HepG2 (cell line): ENCODE data around the gene LRRC8D. TPM values are rescaled to one million over a fixed set of nuclear protein-coding genes. Genes with fewer than 3 reads are reported as not detected.

Experiments used
- AKAP8 ChIP-seq: sonication (generic); formaldehyde crosslinking; IDR thresholded peaks from 2 replicates; pipeline ENCODE4 v1.5.1; 2020; ENCODE audit warnings: mild to moderate bottlenecking, missing genetic modification reagents
- HOXA3 ChIP-seq: sonication (generic); formaldehyde crosslinking; IDR thresholded peaks from 2 replicates; pipeline ENCODE4 v1.5.0; 2020; ENCODE audit warnings: missing genetic modification reagents
- JUN ChIP-seq: sonication (generic); formaldehyde crosslinking; IDR thresholded peaks from 2 replicates; pipeline ENCODE4 v1.4.0; 2020; ENCODE audit warnings: mild to moderate bottlenecking, missing genetic modification reagents
- NCOA2 ChIP-seq: sonication (generic); formaldehyde crosslinking; IDR thresholded peaks from 2 replicates; pipeline ENCODE4 v1.8.0; 2022; ENCODE audit warnings: inconsistent platforms
- NCOR1 ChIP-seq: fragments of 200-600 bp; sonication (generic); IDR thresholded peaks from 2 replicates; pipeline ENCODE4 v1.7.0; 2017; ENCODE audit warnings: antibody characterized with exemption, low read length, borderline replicate concordance
- PHF20 ChIP-seq: sonication (generic); formaldehyde crosslinking; IDR thresholded peaks from 2 replicates; pipeline ENCODE4 v1.5.0; 2020; ENCODE audit warnings: mild to moderate bottlenecking, missing genetic modification reagents
- POGZ ChIP-seq: sonication (generic); formaldehyde crosslinking; IDR thresholded peaks from 2 replicates; pipeline ENCODE4 v1.4.0; 2020; ENCODE audit warnings: mild to moderate bottlenecking, missing genetic modification reagents
- REXO4 ChIP-seq: sonication (generic); formaldehyde crosslinking; IDR thresholded peaks from 2 replicates; pipeline ENCODE4 v1.8.0; 2022; ENCODE audit warnings: missing genetic modification reagents, mild to moderate bottlenecking, borderline replicate concordance
- SCMH1 ChIP-seq: sonication (generic); formaldehyde crosslinking; IDR thresholded peaks from 2 replicates; pipeline ENCODE4 v1.9.0; 2021; ENCODE audit warnings: missing genetic modification reagents, mild to moderate bottlenecking, borderline replicate concordance
- SIX1 ChIP-seq: sonication (generic); formaldehyde crosslinking; IDR thresholded peaks from 2 replicates; pipeline ENCODE4 v1.4.0; 2020; ENCODE audit warnings: missing genetic modification reagents, borderline replicate concordance
- SOX5 ChIP-seq: IDR thresholded peaks from 2 replicates; pipeline ENCODE4 v1.6.1; 2016; ENCODE audit warnings: borderline replicate concordance
- SOX6 ChIP-seq, 2 experiments: fragments of 450-650 bp in 1 of 2; sonication (generic) in 1 of 2; formaldehyde crosslinking in 1 of 2; IDR thresholded peaks; 2 replicates each; pipeline versions ENCODE4 v1.4.0 to v1.6.1; 2017 to 2020; ENCODE audit warnings: antibody characterized with exemption in 1 of 2, mild to moderate bottlenecking in 1 of 2, missing genetic modification reagents in 1 of 2
- ZNF121 ChIP-seq: sonication (generic); formaldehyde crosslinking; IDR thresholded peaks from 2 replicates; pipeline ENCODE4 v1.5.0; 2020; ENCODE audit warnings: mild to moderate bottlenecking, missing genetic modification reagents
- ZNF879 ChIP-seq: sonication (generic); formaldehyde crosslinking; IDR thresholded peaks from 2 replicates; pipeline ENCODE4 v1.8.1; 2023; ENCODE audit warnings: missing genetic modification reagents
- polyA plus RNA-seq, 8 experiments: library from polyadenylated mRNA; depleted of rRNA in 3 of 8; stranded (reverse) in 7 of 8; unstranded in 1 of 8; fragments of >200 nt; fragmentation: Illumina TruSeq in 4 of 8; extraction: Trizol in 4 of 8; gene quantifications; 2 replicates each; pipeline versions ENCODE4 v1.2.1 to v1.2.3, GENCODE V29; 2011 to 2016; ENCODE audit warnings: low read depth in 4 of 8, missing spikeins in 1 of 8, mixed read lengths in 1 of 8; ENCODE audit not compliant: insufficient read depth in 1 of 8
- total RNA-seq, 5 experiments: library from RNA; depleted of rRNA; stranded (reverse); fragments of >200 nt; fragmentation: Illumina TruSeq; extraction: Trizol; gene quantifications; 2 replicates each; pipeline ENCODE4 v1.2.3, GENCODE V29; 2016; ENCODE audit warnings: low read depth in 1 of 5
- TF ChIP-seq, protein P1 (sequence below): sonication (generic); formaldehyde crosslinking; IDR thresholded peaks from 2 replicates; pipeline ENCODE4 v1.4.0; 2020; ENCODE audit warnings: low read depth, missing genetic modification reagents
- TF ChIP-seq, protein P2 (sequence below): sonication (generic); formaldehyde crosslinking; IDR thresholded peaks from 2 replicates; pipeline ENCODE4 v1.8.1; 2023; ENCODE audit warnings: mild to moderate bottlenecking, moderate library complexity, missing genetic modification reagents
- TF ChIP-seq, protein P3 (sequence below), 2 experiments: sonication (generic) in 1 of 2; formaldehyde crosslinking in 1 of 2; IDR thresholded peaks; 2 replicates each; pipeline versions ENCODE4 v1.4.0 to v1.6.1; 2018 to 2020; ENCODE audit warnings: missing genetic modification reagents in 2 of 2, borderline replicate concordance in 1 of 2, low read depth in 1 of 2, mild to moderate bottlenecking in 1 of 2, missing biosample characterization in 1 of 2
- TF ChIP-seq, protein P4 (sequence below): sonication (generic); formaldehyde crosslinking; IDR thresholded peaks from 2 replicates; pipeline ENCODE4 v1.4.0; 2020; ENCODE audit warnings: missing genetic modification reagents, mild to moderate bottlenecking, borderline replicate concordance
- TF ChIP-seq, protein P5 (sequence below): sonication (generic); formaldehyde crosslinking; IDR thresholded peaks from 2 replicates; pipeline ENCODE4 v1.9.0; 2021; ENCODE audit warnings: missing genetic modification reagents, mild to moderate bottlenecking, borderline replicate concordance

LRRC8D gene
- total and polyA plus RNA-seq, 2 of the 13 experiments (the other 11 are each of a cell fraction or from before 2014, with no cell fraction given) = 29.9 to 45.5 TPM

DNA sequence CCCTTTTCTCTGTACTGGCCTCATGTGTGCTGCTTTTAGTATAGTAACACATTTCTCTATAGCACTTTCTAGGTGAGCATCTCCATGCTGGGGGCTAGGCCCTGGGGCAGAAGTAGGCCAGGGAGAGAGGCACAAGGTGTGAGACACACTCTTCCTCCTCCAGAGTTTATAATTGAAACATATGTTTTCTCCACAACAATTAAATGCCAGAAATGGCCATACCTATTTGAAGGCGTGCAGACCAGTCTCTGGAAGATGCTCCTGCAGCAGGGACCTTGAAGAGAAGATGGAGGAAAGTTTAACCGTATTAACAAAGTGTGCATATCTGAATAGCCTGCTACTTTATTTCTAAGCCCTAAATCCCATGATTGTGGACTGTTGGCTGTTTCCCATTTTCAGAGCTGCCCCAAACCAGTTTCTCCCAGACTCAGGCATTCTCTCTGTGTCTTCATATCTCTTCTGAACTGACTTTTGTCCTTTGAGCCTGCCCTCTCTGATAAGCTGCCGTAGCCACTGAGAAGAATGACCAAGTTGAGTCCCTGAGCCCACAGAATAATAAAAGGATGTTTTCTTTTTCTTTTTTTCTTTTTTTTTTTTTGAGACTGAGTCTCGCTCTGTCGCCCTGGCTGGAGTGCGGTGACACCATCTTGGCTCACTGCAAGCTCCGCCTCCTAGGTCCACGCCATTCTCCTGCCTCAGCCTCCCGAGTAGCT lies 81.3 kb downstream of the LRRC8D start (continued):
- TF ChIP-seq AKAP8 (CRISPR knock-in tag) (no peak), NCOR1 (peak; percentile 63; the same call in 1 of the 2 replicates), SOX5 (CRISPR knock-in tag) (0 out of 2 replicates have a peak, but pooled peaks have one; percentile 13), JUN (CRISPR knock-in tag) (0 out of 2 replicates have a peak, but pooled peaks have one; percentile 23), SIX1 (CRISPR knock-in tag) (no peak), REXO4 (CRISPR knock-in tag) (no peak), ZNF879 (CRISPR knock-in tag) (no peak), SOX6 (IDR thresholded peaks at IDR 0.05) (no peak), SOX6 (CRISPR knock-in tag; IDR thresholded peaks at IDR 0.05) (peak; percentile 85), POGZ (CRISPR knock-in tag) (0 out of 2 replicates have a peak, but pooled peaks have one; percentile 15), NCOA2 (0 out of 2 replicates have a peak, but pooled peaks have one; percentile 13), HOXA3 (CRISPR knock-in tag) (peak; percentile 72), SCMH1 (CRISPR knock-in tag) (no peak), PHF20 (CRISPR knock-in tag) (no peak), ZNF121 (CRISPR knock-in tag) (0 out of 2 replicates have a peak, but pooled peaks have one; percentile 15)
- TF ChIP-seq, protein P1, sequence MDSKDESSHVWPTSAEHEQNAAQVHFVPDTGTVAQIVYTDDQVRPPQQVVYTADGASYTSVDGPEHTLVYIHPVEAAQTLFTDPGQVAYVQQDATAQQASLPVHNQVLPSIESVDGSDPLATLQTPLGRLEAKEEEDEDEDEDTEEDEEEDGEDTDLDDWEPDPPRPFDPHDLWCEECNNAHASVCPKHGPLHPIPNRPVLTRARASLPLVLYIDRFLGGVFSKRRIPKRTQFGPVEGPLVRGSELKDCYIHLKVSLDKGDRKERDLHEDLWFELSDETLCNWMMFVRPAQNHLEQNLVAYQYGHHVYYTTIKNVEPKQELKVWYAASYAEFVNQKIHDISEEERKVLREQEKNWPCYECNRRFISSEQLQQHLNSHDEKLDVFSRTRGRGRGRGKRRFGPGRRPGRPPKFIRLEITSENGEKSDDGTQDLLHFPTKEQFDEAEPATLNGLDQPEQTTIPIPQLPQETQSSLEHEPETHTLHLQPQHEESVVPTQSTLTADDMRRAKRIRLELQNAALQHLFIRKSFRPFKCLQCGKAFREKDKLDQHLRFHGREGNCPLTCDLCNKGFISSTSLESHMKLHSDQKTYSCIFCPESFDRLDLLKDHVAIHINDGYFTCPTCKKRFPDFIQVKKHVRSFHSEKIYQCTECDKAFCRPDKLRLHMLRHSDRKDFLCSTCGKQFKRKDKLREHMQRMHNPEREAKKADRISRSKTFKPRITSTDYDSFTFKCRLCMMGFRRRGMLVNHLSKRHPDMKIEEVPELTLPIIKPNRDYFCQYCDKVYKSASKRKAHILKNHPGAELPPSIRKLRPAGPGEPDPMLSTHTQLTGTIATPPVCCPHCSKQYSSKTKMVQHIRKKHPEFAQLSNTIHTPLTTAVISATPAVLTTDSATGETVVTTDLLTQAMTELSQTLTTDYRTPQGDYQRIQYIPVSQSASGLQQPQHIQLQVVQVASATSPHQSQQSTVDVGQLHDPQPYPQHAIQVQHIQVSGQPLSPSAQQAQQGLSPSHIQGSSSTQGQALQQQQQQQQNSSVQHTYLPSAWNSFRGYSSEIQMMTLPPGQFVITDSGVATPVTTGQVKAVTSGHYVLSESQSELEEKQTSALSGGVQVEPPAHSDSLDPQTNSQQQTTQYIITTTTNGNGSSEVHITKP = no peak
- TF ChIP-seq, protein P2, sequence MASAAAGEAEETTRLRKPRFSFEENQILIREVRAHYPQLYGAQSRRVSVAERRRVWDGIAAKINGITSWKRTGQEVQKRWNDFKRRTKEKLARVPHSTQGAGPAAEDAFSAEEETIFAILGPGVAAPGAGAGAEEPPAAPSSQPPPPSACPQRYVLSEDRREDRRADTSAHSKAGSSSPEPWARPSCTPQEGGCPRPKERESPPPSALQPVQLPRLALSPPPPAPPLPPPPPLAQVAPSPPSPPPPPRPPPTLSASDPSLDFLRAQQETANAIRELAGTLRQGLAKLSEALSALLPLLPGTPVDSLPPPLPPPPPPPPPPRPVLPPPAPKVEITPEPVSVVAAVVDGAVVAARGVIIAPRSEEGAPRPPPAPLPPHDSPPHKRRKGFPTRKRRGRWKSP (CRISPR knock-in tag) = 0 out of 2 replicates have a peak, but pooled peaks have one; percentile 20
- TF ChIP-seq, protein P3, sequence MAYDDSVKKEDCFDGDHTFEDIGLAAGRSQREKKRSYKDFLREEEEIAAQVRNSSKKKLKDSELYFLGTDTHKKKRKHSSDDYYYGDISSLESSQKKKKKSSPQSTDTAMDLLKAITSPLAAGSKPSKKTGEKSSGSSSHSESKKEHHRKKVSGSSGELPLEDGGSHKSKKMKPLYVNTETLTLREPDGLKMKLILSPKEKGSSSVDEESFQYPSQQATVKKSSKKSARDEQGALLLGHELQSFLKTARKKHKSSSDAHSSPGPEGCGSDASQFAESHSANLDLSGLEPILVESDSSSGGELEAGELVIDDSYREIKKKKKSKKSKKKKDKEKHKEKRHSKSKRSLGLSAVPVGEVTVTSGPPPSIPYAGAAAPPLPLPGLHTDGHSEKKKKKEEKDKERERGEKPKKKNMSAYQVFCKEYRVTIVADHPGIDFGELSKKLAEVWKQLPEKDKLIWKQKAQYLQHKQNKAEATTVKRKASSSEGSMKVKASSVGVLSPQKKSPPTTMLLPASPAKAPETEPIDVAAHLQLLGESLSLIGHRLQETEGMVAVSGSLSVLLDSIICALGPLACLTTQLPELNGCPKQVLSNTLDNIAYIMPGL (CRISPR knock-in tag; IDR thresholded peaks at IDR 0.05; ENCODE audit: borderline replicate concordance in 1 of 2, low read depth in 1 of 2) = 0 out of 4 replicates have a peak, but pooled peaks of 1 of the 2 experiments have one; percentile 32
- TF ChIP-seq, protein P4, sequence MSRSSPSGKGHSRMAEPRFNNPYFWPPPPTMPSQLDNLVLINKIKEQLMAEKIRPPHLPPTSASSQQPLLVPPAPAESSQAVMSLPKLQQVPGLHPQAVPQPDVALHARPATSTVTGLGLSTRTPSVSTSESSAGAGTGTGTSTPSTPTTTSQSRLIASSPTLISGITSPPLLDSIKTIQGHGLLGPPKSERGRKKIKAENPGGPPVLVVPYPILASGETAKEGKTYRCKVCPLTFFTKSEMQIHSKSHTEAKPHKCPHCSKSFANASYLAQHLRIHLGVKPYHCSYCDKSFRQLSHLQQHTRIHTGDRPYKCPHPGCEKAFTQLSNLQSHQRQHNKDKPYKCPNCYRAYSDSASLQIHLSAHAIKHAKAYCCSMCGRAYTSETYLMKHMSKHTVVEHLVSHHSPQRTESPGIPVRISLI (CRISPR knock-in tag) = peak; percentile 88
- TF ChIP-seq, protein P5, sequence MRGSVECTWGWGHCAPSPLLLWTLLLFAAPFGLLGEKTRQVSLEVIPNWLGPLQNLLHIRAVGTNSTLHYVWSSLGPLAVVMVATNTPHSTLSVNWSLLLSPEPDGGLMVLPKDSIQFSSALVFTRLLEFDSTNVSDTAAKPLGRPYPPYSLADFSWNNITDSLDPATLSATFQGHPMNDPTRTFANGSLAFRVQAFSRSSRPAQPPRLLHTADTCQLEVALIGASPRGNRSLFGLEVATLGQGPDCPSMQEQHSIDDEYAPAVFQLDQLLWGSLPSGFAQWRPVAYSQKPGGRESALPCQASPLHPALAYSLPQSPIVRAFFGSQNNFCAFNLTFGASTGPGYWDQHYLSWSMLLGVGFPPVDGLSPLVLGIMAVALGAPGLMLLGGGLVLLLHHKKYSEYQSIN (CRISPR knock-in tag) = no peak
